Activated T-cell treated with anti-CD3 and anti-CD28 coated beads, Interleukin-2, amount 50 U/mL, for 72 hours (primary cell): ENCODE measurements around the gene MIDN. TPM values are rescaled to one million over a fixed set of nuclear protein-coding genes. Genes with fewer than 3 reads are reported as not detected.

Experiments used
- total RNA-seq, 2 donors: library from RNA; stranded (reverse); gene quantifications; one replicate each; pipeline ENCODE4 v1.2.3, GENCODE V29; 2022

Gene MIDN
- total RNA-seq, 2 donors from 2014 or later: 72.3 to 75.4 TPM

Other genes with a start within 250 kb of the MIDN start
- gene GRIN3B, start 248.2 kb upstream of the MIDN start, total RNA-seq: under 1 TPM; 0.10 to 0.35 TPM
- gene TMEM259, start 227.5 kb upstream of the MIDN start, total RNA-seq: 100 to 1,000 TPM; 125 to 127 TPM
- not detected for gene RNU6-2, start 227.1 kb upstream of the MIDN start, total RNA-seq
- 100 to 1,000 TPM in 1 of 2 donors, 10 to 100 TPM in 1; 98.9 to 124 TPM for gene CNN2, start 222.0 kb upstream of the MIDN start, total RNA-seq
- 10 to 100 TPM; 34.3 to 37.1 TPM for gene ABCA7, start 208.5 kb upstream of the MIDN start, total RNA-seq
- gene ARHGAP45, start 181.4 kb upstream of the MIDN start, total RNA-seq: 100 to 1,000 TPM; 235 to 236 TPM
- 100 to 1,000 TPM; 176 to 179 TPM for gene POLR2E, start 153.2 kb upstream of the MIDN start, total RNA-seq
- gene GPX4, start 144.6 kb upstream of the MIDN start, total RNA-seq: 100 to 1,000 TPM; 251 to 308 TPM
- 100 to 1,000 TPM; 142 to 146 TPM for gene SBNO2, start 74.3 kb upstream of the MIDN start, total RNA-seq
- gene STK11, start 42.8 kb upstream of the MIDN start, total RNA-seq: 10 to 100 TPM; 81.5 to 86.3 TPM
- gene CBARP, start 10.6 kb upstream of the MIDN start, total RNA-seq: under 1 TPM; 0.38 to 0.58 TPM
- 100 to 1,000 TPM; 169 to 201 TPM for gene ATP5F1D, start 6.8 kb upstream of the MIDN start, total RNA-seq
- 100 to 1,000 TPM; 400 to 456 TPM for gene CIRBP, start 20.7 kb downstream of the MIDN start, total RNA-seq
- 10 to 100 TPM; 59.8 to 69.1 TPM for gene FAM174C, start 26.9 kb downstream of the MIDN start, total RNA-seq
- gene EFNA2, start 37.3 kb downstream of the MIDN start, total RNA-seq: not detected
- gene NDUFS7, start 135.3 kb downstream of the MIDN start, total RNA-seq: 100 to 1,000 TPM in 1 of 2 donors, 10 to 100 TPM in 1; 96.5 to 107 TPM
- 10 to 100 TPM; 13.6 to 17.7 TPM for gene GAMT, start 153.0 kb downstream of the MIDN start, total RNA-seq
- gene DAZAP1, start 159.0 kb downstream of the MIDN start, total RNA-seq: 100 to 1,000 TPM; 219 to 252 TPM
- gene RPS15, start 189.8 kb downstream of the MIDN start, total RNA-seq: 1,000 to 10,000 TPM; 1,293 to 1,490 TPM
- under 1 TPM; 0.02 to 0.14 TPM for gene APC2, start 201.5 kb downstream of the MIDN start, total RNA-seq
- gene C19orf25, start 230.6 kb downstream of the MIDN start, total RNA-seq: 10 to 100 TPM; 28.1 to 31.7 TPM
- 10 to 100 TPM; 13.3 to 16.6 TPM for gene PCSK4, start 241.8 kb downstream of the MIDN start, total RNA-seq
- 1 to 10 TPM; 1.7 to 3.8 TPM for gene REEP6, start 242.6 kb downstream of the MIDN start, total RNA-seq